Sigmoid colon (tissue), 3 donors: ENCODE results near the gene TES.

Source experiments
- CTCF ChIP-seq, 4 experiments: fragments of 450-650 bp in 3 of 4; fragments of 200-600 bp in 1 of 4; IDR thresholded peaks; one replicate each; pipeline ENCODE4 v1.5.1; 2016 to 2019; ENCODE audit warnings: antibody characterized with exemption in 4 of 4, mild to moderate bottlenecking in 3 of 4, moderate library complexity in 2 of 4
- POLR2A ChIP-seq, 2 donors: fragments of 450-650 bp; IDR thresholded peaks; one replicate each; pipeline ENCODE4 v1.6.1; 2016; ENCODE audit warnings: antibody characterized with exemption in 2 of 2, mild to moderate bottlenecking in 2 of 2, moderate library complexity in 2 of 2

- TF ChIP-seq CTCF (IDR thresholded peaks at IDR 0.05) (no peak), POLR2A (IDR thresholded peaks at IDR 0.05) (no peak)
Observed at GRCh38 chr7:116216956-116217571, 6.7 kb downstream of the TES start.
